NCI-H128 (cell line): ENCODE measurements around the gene FRMD8.
A peak's percentile ranks its signal among the peaks of the same experiment; 100 is the strongest.
"Not testable (repeated sequence)": the region's sequence is repeated elsewhere in the genome, so short reads cannot be mapped to it uniquely, and the experiment has no call there.

Source experiments
- DNase-seq: peaks from one replicate; lab custom pipeline; 2025; ENCODE audit not compliant: unreplicated experiment; lab: John Stamatoyannopoulos, UW

Gene FRMD8

DNA sequence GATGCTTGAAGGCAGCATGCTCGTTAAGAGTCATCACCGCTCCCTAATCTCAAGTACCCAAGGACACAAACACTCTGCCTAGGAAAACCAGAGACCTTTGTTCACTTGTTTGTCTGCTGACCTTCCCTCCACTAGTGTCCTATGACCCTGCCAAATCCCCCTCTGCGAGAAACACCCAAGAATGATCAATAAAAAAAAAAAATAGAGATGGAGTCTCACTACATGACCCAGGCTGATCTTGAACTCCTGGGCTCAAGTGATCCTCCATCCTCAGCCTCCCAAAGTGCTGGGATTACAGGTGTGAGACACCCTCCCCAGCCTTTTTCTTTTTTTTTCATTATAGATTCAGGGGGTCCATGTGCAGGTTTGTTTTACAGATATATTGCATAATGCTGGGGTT is 65.8 kb downstream of the FRMD8 start:
- DNase-seq: not testable (repeated sequence)

DNA sequence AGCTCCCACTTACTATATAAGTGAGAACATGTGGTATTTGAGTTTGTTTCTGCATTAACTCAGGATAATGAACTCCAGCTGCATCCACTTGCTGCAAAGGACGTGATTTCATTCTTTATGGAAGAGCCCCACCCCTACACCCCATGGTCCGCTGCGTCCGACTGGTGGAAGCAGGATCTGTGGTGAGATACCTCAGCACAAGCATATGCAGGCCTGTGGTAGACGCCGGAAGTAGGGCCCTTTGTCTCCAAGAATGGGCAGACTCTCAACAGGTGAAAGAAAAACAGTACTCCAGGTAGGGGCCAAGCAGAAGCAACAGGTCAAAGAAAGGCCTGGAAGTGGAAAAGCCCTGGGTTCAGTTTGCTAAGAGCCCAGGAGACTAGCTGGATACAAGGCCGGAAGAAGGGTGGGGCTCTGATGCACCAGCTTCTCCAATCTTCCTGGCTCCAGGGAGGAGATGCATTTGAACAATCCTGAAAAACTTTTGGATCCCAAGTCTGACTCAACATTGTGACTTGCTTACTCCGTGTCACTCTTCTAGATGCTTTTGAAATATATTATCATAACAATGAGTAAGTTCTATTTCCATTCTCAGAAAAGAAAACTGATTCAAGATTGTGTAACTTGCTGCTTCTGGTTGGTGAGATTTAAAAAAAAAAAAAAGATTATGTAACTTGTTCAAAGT is 66.5 kb downstream of the FRMD8 start:
- no peak for DNase-seq

DNA sequence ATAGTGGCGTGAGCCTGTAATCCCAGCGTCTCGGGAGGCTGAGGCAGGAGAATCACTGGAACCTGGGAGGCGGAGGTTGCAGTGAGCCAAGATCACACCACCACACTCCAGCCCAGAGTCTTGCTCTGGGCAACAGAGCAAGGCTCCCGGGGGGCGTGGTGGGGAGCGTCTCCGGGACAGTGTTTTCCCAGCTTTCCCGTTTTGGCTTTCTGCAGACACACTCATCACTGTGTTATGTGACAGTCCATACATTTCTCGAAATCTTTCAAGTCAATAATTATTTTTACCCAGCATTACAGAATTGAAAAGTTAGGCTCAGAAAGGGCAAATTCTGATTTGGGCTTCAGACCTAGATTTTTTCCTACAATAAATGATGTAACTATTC is 67.9 kb downstream of the FRMD8 start:
- DNase-seq: no peak

DNA sequence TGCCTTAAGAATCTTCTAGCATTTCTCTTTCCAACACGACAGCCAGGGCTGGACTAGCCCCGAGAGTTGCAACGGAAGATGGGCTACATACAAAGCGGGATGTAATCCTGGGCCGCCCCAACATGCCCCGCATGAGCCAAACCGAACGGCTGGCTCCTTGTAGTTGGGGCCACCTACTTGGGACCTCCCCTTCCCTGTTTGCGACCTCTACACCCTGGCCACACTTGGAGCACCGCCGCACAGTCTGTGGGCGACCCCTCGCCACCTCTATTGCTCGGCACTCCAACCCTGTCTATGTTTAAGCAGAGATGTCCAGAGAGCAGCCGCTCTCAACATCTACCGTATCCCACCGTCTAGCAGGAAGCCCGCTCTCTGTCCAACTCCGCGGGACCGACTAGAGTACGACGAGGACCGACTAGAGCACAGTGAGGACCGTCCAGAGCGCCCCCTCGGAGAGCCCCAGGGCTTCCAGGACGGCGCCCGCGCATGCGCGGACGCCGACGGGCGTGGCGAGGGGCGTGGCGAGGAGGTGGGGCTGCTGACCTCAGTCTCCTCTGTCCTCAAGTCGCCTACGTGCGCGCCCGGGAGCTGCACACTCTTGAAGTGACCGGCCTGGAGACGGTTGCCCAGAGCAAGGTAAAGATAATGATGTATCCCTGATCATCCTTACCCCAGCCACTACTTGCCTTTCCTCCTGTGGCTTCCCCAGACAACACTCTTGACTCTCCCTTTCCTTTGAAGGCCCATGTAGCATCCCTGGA is 68.4 kb downstream of the FRMD8 start:
- DNase-seq: peak; percentile 87

DNA sequence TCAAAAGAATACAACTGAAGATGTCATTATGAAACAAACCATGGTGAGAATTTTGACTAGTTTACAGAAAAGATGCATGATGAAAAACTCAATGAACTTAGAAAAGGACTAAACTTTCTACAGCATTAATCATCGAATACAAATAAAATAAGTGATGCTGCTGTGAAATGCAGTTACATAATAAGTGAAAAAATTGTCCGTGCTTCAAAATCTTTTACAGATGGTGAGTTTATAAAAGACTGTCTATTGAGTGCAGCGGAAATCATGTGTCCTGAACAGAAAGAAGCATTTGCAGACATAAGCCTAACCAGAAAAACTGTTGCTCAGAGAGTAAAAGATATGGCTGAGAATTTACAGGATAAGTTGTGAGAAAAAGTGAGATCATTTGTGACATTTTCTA is 70.0 kb downstream of the FRMD8 start:
- no peak for DNase-seq

DNA sequence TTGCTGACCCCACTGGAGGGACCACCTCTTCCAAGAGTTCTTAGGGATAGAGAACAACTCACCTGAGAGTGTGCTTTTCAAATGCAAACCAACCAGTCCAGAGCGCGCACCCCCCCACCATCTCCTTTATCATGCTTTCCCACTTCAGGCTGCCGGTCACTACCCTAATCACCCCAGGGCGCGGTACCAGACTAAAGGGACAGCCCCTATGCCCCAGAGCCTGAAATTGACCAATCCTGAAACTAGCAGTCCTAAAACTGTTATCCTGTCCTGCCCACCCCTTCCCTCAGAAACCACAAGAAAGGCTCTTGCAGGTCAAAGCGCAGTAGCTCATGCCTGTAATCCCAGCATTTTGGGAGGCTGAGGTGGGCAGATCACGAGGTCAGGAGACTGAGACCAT is 73.1 kb downstream of the FRMD8 start:
- no peak for DNase-seq
